ENCODE data around the gene RNF213. TPM values are rescaled to one million over a fixed set of nuclear protein-coding genes. Genes with fewer than 3 reads are reported as not detected.

RNF213 gene
- total and polyA plus RNA-seq, 2 of the 8 experiments (the other 6 are each of a cell fraction or from before 2014, with no cell fraction given): 33.8 to 62.8 TPM

- TF ChIP-seq KDM1A (IDR thresholded peaks at IDR 0.05; ENCODE audit: borderline replicate concordance, low read length) (no peak), BACH1 (IDR thresholded peaks at IDR 0.05; ENCODE audit: low read length) (no peak; the same call in 1 of the 2 replicates), SIRT6 (IDR thresholded peaks at IDR 0.05; ENCODE audit: low read length) (no peak), PHF8 (conservative IDR thresholded peaks at IDR 0.05; ENCODE audit: low read depth, low read length) (peak; percentile 78), MAFK (IDR thresholded peaks at IDR 0.05; ENCODE audit: low read depth, low read length) (no peak), CREB1 (IDR thresholded peaks at IDR 0.05) (peak; percentile 96), KDM5A (IDR thresholded peaks at IDR 0.05; ENCODE audit: low read length) (peak; percentile 68), ASH2L (IDR thresholded peaks at IDR 0.05; ENCODE audit: low read length) (peak; percentile 88), GABPA (IDR thresholded peaks at IDR 0.05; ENCODE audit: borderline replicate concordance, insufficient read depth, low read length) (peak; percentile 89), POU5F1 (IDR thresholded peaks at IDR 0.05; ENCODE audit: low read depth, low read length) (no peak), NRF1 (IDR thresholded peaks at IDR 0.05; ENCODE audit: low read depth, low read length) (peak; percentile 90), SRF (IDR thresholded peaks at IDR 0.05; ENCODE audit: low read depth, low read length) (no peak), TBP (IDR thresholded peaks at IDR 0.05; ENCODE audit: low read depth, low read length) (peak; percentile 13; the same call in 1 of the 2 replicates), HDAC2 (IDR thresholded peaks at IDR 0.05; ENCODE audit: borderline replicate concordance in 1 of 2, low read depth in 2 of 2, low read length in 2 of 2) (no peak), CHD2 (IDR thresholded peaks at IDR 0.05; ENCODE audit: low read length) (peak; percentile 85), KDM4A (IDR thresholded peaks at IDR 0.05; ENCODE audit: low read depth, low read length, severe bottlenecking) (peak; percentile 95)
Observed at GRCh38 chr17:80414803-80415625, 154.4 kb downstream of the RNF213 start, which contains the start of gene ENDOV (continued).

Measured in H1 (cell line).